ENCODE measurements around the gene TNIK. TPM values are rescaled to one million over a fixed set of nuclear protein-coding genes. Genes with fewer than 3 reads are reported as not detected.
A peak's percentile ranks its signal among the peaks of the same experiment; 100 is the strongest.

TNIK gene
- total and polyA plus RNA-seq, 2 of the 13 experiments (the other 11 are each of a cell fraction or from before 2014, with no cell fraction given), result 0.15 to 0.22 TPM

DNA sequence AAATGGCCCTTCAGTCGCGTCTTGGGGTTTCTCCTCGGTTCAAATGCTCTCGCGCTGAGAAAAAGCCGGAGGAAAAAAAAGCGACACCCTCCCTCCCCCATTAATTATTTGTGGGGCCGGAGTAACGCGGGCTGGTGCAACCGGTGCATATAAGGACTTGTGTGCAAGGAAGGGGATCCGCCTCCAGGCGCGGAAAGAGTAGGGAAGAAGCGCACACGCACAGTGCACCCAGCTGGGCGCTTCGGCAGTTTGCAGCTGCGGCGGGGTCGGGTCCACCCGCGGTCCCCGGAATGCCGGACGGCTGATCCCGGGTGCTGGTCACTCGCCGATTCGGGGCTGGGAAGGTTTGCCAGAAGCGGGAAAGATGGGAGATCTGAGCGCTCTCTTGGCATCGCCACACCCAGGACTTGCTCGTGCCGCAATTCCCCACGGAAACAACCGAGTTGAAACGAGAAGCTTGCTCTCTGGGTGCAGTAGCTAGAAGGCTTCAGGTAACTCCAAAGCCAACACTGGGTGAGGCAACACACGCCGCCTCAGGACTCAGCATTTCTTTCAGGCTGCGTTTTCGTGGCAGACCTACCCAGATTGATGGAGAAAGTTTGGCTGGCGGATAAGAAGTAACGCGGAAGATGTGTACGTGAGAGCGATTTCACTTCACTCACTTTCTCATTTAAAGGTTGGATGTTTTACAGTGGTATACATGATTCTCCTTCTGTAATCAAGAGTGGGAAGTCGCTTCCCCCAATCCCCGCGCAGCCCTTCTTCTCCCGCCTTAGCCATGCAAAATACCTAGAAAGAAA, 720 bp upstream of the TNIK start (continued):
- TF ChIP-seq, protein P1, sequence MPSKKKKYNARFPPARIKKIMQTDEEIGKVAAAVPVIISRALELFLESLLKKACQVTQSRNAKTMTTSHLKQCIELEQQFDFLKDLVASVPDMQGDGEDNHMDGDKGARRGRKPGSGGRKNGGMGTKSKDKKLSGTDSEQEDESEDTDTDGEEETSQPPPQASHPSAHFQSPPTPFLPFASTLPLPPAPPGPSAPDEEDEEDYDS (CRISPR knock-in tag; IDR thresholded peaks at IDR 0.05), result no peak
- TF ChIP-seq SALL2 (CRISPR knock-in tag; IDR thresholded peaks at IDR 0.05), result no peak
- no peak for TF ChIP-seq KLF6 (CRISPR knock-in tag; IDR thresholded peaks at IDR 0.05)
- TF ChIP-seq ZNF446 (CRISPR knock-in tag; IDR thresholded peaks at IDR 0.05), result no peak
- TF ChIP-seq TAF1 (CRISPR knock-in tag; IDR thresholded peaks at IDR 0.05), result no peak
- TF ChIP-seq, protein P2, sequence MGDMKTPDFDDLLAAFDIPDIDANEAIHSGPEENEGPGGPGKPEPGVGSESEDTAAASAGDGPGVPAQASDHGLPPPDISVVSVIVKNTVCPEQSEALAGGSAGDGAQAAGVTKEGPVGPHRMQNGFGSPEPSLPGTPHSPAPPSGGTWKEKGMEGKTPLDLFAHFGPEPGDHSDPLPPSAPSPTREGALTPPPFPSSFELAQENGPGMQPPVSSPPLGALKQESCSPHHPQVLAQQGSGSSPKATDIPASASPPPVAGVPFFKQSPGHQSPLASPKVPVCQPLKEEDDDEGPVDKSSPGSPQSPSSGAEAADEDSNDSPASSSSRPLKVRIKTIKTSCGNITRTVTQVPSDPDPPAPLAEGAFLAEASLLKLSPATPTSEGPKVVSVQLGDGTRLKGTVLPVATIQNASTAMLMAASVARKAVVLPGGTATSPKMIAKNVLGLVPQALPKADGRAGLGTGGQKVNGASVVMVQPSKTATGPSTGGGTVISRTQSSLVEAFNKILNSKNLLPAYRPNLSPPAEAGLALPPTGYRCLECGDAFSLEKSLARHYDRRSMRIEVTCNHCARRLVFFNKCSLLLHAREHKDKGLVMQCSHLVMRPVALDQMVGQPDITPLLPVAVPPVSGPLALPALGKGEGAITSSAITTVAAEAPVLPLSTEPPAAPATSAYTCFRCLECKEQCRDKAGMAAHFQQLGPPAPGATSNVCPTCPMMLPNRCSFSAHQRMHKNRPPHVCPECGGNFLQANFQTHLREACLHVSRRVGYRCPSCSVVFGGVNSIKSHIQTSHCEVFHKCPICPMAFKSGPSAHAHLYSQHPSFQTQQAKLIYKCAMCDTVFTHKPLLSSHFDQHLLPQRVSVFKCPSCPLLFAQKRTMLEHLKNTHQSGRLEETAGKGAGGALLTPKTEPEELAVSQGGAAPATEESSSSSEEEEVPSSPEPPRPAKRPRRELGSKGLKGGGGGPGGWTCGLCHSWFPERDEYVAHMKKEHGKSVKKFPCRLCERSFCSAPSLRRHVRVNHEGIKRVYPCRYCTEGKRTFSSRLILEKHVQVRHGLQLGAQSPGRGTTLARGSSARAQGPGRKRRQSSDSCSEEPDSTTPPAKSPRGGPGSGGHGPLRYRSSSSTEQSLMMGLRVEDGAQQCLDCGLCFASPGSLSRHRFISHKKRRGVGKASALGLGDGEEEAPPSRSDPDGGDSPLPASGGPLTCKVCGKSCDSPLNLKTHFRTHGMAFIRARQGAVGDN (CRISPR knock-in tag; IDR thresholded peaks at IDR 0.05), result peak; percentile 9; the same call in 1 of the 2 replicates
- TF ChIP-seq, protein P3, sequence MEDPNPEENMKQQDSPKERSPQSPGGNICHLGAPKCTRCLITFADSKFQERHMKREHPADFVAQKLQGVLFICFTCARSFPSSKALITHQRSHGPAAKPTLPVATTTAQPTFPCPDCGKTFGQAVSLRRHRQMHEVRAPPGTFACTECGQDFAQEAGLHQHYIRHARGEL (CRISPR knock-in tag; IDR thresholded peaks at IDR 0.05), result no peak
- TF ChIP-seq, protein P4, sequence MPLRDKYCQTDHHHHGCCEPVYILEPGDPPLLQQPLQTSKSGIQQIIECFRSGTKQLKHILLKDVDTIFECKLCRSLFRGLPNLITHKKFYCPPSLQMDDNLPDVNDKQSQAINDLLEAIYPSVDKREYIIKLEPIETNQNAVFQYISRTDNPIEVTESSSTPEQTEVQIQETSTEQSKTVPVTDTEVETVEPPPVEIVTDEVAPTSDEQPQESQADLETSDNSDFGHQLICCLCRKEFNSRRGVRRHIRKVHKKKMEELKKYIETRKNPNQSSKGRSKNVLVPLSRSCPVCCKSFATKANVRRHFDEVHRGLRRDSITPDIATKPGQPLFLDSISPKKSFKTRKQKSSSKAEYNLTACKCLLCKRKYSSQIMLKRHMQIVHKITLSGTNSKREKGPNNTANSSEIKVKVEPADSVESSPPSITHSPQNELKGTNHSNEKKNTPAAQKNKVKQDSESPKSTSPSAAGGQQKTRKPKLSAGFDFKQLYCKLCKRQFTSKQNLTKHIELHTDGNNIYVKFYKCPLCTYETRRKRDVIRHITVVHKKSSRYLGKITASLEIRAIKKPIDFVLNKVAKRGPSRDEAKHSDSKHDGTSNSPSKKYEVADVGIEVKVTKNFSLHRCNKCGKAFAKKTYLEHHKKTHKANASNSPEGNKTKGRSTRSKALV (CRISPR knock-in tag; IDR thresholded peaks at IDR 0.05), result peak; percentile 67; the same call in 1 of the 2 replicates
- peak; percentile 24; the same call in 1 of the 2 replicates for TF ChIP-seq STAG1 (CRISPR knock-in tag; IDR thresholded peaks at IDR 0.05)
- TF ChIP-seq, protein P5, sequence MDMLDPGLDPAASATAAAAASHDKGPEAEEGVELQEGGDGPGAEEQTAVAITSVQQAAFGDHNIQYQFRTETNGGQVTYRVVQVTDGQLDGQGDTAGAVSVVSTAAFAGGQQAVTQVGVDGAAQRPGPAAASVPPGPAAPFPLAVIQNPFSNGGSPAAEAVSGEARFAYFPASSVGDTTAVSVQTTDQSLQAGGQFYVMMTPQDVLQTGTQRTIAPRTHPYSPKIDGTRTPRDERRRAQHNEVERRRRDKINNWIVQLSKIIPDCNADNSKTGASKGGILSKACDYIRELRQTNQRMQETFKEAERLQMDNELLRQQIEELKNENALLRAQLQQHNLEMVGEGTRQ (IDR thresholded peaks at IDR 0.05; ENCODE audit: low read depth, low read length), result no peak
- TF ChIP-seq, protein P5 (CRISPR knock-in tag; IDR thresholded peaks at IDR 0.05; ENCODE audit: borderline replicate concordance), result no peak
- no peak for TF ChIP-seq KMT2A (CRISPR knock-in tag; IDR thresholded peaks at IDR 0.05)
- TF ChIP-seq, protein P6, sequence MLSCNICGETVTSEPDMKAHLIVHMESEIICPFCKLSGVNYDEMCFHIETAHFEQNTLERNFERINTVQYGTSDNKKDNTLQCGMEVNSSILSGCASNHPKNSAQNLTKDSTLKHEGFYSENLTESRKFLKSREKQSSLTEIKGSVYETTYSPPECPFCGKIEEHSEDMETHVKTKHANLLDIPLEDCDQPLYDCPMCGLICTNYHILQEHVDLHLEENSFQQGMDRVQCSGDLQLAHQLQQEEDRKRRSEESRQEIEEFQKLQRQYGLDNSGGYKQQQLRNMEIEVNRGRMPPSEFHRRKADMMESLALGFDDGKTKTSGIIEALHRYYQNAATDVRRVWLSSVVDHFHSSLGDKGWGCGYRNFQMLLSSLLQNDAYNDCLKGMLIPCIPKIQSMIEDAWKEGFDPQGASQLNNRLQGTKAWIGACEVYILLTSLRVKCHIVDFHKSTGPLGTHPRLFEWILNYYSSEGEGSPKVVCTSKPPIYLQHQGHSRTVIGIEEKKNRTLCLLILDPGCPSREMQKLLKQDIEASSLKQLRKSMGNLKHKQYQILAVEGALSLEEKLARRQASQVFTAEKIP (CRISPR knock-in tag; IDR thresholded peaks at IDR 0.05; ENCODE audit: borderline replicate concordance), result no peak
- TF ChIP-seq IRF2 (CRISPR knock-in tag; IDR thresholded peaks at IDR 0.05), result no peak
- TF ChIP-seq POLR2A (IDR thresholded peaks at IDR 0.05; ENCODE audit: insufficient read depth in 1 of 2, low read depth in 2 of 2, low read length in 2 of 2), result no peak
- no peak for TF ChIP-seq AGO1 (IDR thresholded peaks at IDR 0.05; ENCODE audit: low read depth, low read length, poor library complexity, severe bottlenecking)

Data from HepG2 (cell line).